Central memory CD4-positive, alpha-beta T cell (primary cell): ENCODE results near the gene PPM1H.

Source experiments
- DNase-seq: peaks from one replicate; pipeline ENCODE4 v3.0.0; 2022

Gene PPM1H

DNA sequence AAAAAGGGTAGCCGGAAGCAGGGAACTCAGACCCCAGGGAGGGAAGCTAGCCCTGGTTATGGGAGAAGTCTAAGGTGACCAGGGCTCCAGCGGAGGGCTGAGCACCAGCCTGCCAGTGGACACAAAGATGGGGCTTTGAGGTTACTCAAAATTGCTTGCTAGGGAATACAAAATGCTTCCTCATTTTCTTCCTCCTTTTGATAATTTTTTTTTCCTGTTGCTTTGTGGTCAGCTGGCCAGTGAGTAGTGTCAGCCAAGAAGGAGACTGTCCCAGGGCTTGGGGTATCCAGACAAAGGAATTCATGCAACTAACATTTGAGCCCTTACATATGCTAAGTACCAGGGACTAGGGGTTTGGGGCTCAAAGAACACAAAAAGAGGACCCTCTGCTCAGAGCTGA, 206.2 kb downstream of the PPM1H start:
- no peak for DNase-seq

GRCh38 chr12:62726471-62726980, 208.4 kb downstream of the PPM1H start:
- no peak for DNase-seq

DNA sequence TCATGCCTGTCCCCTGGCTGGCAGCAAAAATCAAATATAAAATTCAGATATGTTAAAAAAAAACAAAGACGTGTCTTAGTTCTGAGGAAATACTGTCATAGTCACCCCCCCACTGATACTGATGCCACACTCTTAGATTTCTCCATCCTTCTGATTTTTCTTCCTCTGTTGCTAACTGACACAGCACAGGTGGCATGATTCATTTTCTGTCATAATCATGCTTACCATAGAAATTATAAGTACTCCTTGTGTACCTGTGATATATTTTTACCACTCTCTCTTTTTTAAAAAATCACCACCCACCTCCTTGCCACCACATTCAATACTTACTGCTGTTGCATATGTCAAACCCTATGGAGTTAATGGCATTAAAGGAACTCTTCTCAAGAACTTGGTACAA, 209.2 kb downstream of the PPM1H start:
- no peak for DNase-seq

GRCh38 chr12:62724947-62725451, 210.0 kb downstream of the PPM1H start:
- no peak for DNase-seq

DNA sequence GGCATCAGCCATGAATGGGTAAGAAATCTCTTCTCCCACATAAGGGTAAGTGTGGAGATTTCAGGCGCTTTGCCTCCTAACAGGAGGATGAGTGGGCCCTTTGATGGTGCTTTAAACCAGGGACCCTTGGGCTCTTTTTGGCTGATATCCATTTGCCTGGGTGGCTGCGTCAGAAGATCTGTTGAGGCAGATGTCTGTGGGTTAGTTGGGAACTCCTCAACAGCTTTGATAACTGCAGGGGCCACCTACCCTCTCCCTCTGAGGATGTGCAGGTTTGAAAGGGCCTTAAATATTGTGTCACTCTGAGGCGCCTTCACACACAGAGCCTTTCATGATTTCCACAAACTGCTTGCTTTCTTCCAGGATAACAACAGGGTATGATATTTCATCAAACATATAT, 210.7 kb downstream of the PPM1H start:
- no peak for DNase-seq

GRCh38 chr12:62722971-62723680, 211.8 kb downstream of the PPM1H start:
- no peak for DNase-seq

DNA sequence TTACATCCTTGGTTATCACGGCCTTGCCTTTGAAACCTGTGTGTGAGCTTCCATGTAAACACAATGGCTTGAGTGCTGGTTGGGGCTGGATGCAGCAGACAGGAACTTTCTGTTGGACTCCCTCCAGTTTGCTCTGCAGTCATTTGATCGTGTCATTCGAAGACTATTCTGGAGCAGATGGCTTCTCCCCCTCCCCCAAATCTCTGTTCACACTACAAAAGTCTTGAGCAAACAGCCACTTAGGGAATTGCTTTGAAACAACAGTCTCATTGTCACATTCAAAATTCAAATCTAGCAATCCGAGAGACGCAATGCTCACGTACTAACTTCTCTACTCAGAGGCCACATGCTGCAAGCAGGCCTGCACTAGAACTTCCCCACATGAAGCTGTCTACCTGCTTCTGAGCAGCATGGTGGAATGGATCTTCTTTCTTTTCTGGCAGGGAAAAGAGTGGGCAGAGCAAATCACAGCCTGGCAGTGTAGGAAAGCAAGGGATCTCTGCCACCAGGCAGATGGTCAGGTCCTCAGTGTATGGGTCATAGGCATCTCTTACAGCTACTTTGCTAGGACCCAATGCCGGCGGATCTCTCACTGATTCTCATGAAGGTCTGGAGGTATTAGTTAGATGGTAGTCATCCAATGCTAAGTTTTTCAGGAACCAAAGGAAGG, 214.2 kb downstream of the PPM1H start:
- no peak for DNase-seq

- DNase-seq = no peak
These were observed 214.9 kb downstream of the PPM1H start for GRCh38 chr12:62720025-62720424.

- no peak for DNase-seq
These were observed 216.1 kb downstream of the PPM1H start for GRCh38 chr12:62718762-62719426.

GRCh38 chr12:62717643-62718042, 217.3 kb downstream of the PPM1H start:
- no peak for DNase-seq

GRCh38 chr12:62716866-62717525, 218.0 kb downstream of the PPM1H start:
- DNase-seq = no peak

DNA sequence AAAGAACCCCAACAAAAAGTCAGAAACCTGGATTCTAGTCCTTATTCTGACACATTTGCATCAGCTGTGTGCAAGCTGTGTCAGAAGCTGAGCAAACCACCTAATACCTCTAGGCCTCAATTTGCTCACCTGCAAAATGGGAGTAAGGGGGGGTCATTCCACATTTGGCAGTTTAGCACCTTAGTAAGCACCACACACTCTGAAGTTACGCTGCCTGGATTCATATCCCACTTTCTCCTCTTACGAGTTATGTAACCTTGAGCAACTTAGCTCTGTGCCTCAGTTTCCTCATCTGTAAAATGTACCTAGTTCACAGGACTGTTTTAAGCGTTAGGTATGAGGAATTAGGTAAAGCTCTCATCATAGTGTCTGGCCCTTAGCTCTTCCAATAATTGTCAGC, 218.9 kb downstream of the PPM1H start:
- no peak for DNase-seq

- DNase-seq = no peak
These were observed 219.9 kb downstream of the PPM1H start for GRCh38 chr12:62714774-62715721.

DNA sequence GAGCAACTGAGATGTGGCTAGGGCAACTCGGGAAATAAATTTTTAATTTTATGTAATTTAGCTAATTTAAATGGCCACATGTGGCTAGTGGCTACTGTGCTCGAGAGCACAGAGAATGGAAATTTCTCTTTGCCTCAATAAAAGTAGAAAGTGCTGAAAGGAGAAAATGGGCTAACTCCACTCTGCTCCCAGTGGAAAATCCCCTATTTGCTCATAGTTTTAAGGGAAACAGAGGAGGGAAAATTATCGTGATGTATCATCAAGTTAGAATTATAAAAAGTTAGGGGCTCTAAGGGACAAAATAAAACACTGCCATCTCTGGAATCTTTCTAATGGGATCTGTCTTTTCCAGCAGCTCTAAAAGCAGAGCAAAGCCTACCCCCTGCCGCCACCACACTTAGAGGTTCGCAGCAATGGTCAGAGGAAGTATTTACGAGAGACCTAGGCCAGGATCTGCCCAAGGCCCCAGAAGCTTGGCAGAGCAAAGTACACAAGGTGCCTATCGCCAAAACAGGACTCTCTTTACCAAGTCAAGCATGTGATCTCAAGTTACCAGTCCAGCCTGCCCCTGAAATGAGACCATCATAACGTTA, 220.7 kb downstream of the PPM1H start:
- DNase-seq = no peak

DNA sequence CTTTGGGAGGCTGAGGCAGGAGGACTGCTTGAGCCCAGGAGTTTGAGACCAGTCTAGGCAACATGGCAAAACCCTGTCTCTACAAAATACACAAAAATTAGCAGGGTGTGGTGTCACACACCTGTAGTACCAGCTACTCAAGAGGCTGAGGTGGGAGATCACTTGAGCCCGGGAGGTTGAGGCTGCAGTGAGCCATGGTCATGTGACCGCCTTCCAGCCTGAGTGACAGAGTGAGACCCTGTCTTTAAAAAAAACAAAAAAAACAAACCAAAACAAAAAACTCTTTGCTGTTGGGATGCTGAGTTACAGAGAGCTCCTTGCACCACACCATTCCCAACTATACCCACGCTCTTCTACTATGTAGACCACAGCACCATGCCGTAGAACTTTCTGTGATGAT, 221.2 kb downstream of the PPM1H start:
- DNase-seq = no peak

GRCh38 chr12:62712681-62713573, 222.0 kb downstream of the PPM1H start:
- DNase-seq = no peak

DNA sequence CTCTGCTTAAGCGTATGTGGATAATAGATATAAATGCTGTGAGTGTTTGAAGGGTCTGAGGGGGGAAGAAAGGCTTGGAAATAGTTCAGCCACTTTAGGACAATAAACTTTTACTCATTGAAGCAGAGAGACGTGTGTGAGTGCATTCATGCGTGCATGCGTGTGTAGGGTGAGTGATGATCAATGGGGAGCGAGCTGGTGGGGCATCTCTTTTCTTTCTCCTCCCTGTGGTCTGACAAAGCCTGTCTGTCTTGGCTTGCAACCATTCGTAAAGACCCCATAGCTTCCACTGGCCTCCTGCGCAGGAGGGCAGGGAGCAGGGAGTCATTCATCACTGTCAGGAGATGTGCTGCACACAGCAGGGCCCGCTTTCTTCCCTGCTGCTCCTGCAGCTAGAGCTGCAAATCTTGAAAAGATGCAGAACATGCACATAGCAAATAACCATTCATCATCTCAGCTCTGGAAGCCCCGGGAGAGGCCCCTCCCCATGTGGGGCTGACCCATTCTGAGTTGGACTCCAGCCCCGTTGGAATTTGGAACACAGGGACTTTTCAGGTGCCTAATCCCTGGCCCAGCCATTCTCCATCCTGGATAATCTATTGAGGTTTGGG, 223.2 kb downstream of the PPM1H start:
- DNase-seq = no peak

DNA sequence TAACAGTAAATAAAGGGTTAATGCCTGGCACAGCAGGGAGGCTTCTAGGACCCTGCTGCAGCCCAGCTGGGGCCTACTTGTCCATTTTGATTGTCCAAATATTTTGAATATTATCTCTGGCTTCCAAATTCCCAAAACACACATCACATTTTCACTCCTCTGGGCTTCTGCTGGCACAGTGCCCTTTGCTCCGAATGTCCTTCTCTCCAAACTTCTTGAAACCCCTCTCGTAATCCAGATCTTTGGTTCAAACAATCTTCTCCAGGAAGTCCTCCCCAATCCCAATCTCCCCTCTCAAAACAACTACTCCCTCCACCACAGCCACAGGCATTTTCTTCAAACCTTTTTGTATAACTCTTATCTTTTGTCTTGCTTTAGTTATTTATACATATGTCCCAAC, 225.6 kb downstream of the PPM1H start:
- no peak for DNase-seq

DNA sequence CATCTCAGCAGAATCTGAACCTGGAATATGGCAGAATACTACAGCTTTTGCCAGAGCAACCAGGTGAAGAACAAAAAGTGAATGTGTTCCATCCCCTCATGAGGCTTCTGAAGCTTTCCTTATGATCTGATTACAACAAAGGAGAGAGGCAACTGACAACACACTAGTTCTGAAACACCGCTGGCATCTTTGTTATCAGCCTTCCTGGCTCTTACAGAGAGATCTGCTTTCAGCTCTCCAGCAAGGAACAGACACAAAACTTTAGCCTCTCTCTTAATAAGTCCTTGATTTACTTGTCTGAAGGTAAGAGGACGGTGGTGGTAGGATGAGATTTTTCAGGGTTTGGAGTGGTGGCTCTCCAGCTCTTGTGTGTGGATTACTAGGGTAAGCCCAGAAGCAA, 227.0 kb downstream of the PPM1H start:
- no peak for DNase-seq

GRCh38 chr12:62705846-62706245, 229.1 kb downstream of the PPM1H start:
- DNase-seq = no peak
